AG09309 (cell line): Measurements from ENCODE around the gene MAP3K2.
A peak's percentile ranks its signal among the peaks of the same experiment; 100 is the strongest.

ENCODE experiments used
- DNase-seq: peaks from one replicate; pipeline ENCODE4 v3.0.0-alpha.2; 2010; ENCODE audit warnings: low read depth
- H3K4me3 ChIP-seq: 2 replicates; pipeline ENCODE4 v1.5.1; 2011; ENCODE audit warnings: mild to moderate bottlenecking, low read depth, low read length, moderate library complexity; ENCODE audit not compliant: control insufficient read depth
- CTCF ChIP-seq: IDR thresholded peaks from 2 replicates; pipeline ENCODE4 v1.5.1; 2011; ENCODE audit warnings: mild to moderate bottlenecking, low read depth, low read length, inconsistent platforms; ENCODE audit not compliant: insufficient read depth, control insufficient read depth; ENCODE audit errors: missing control alignments

Gene MAP3K2

GRCh38 chr2:127389778-127390435 lies 2.1 kb upstream of the MAP3K2 start:
- no peak for DNase-seq
- TF ChIP-seq CTCF: no peak
- H3K4me3 ChIP-seq: no peak overlapping the region

- no peak for DNase-seq
- peak overlapping the region; percentile 60 for H3K4me3 ChIP-seq
- TF ChIP-seq CTCF: no peak
These were observed 819 bp upstream of the MAP3K2 start for GRCh38 chr2:127388423-127389164.

- no peak for TF ChIP-seq CTCF
- peak; percentile 55 for DNase-seq
- peak overlapping the region; percentile 80 for H3K4me3 ChIP-seq
These were observed 766 bp downstream of the MAP3K2 start for GRCh38 chr2:127386764-127387654.

GRCh38 chr2:127386246-127386645 lies 1.5 kb downstream of the MAP3K2 start:
- peak overlapping the region; percentile 15 for H3K4me3 ChIP-seq
- no peak for TF ChIP-seq CTCF
- DNase-seq: no peak

GRCh38 chr2:127384529-127384928 lies 3.2 kb downstream of the MAP3K2 start:
- DNase-seq: no peak
- no peak overlapping the region for H3K4me3 ChIP-seq
- no peak for TF ChIP-seq CTCF

GRCh38 chr2:127382831-127383230 lies 4.9 kb downstream of the MAP3K2 start:
- DNase-seq: no peak
- no peak for TF ChIP-seq CTCF
- H3K4me3 ChIP-seq: no peak overlapping the region
